GM12891 (cell line): Measurements from ENCODE around the gene MPO.

ENCODE experiments used
- POLR2A ChIP-seq: IDR thresholded peaks from 2 replicates; pipeline ENCODE4 v1.6.1; 2011; ENCODE audit warnings: low read depth, low read length, control low read depth
- SPI1 ChIP-seq: IDR thresholded peaks from 2 replicates; pipeline ENCODE4 v1.6.1; 2011; ENCODE audit warnings: low read depth, low read length, control low read depth

GRCh38 chr17:58318065-58318481 is 37.3 kb upstream of the MPO start:
- no peak for TF ChIP-seq SPI1
- no peak for TF ChIP-seq POLR2A
